ENCODE results near the gene SMIM45.

The SMIM45 gene

DNA sequence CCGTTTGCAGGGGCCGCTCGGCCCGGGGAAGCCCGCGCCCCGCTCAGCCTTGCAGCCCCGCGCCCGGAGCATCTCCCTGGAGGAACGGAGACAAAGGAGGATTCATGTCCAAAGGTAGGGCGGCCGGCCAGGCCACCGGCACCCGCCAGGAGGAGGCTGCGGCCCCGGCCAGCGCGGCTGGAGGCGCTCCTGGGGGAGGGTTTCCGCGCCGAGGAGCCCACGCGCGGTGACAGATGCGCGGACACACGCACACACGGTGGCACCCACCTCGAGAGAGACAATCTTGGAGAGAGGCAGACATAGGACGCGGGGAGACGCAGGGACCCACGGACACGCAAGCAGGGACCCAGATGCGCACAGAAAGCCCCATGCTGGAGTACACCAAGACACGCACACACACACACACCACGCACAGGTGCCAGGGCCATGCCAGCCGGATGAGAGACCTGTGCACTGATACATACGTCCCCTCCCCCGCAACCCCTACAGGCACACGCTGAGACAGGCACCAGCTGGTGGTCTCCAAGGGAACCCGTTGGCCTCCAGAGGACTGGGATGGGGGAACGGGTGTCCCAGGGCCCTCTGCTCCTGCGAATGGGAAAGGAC, 25.1 kb downstream of the SMIM45 start:
- Histone ChIP-seq H2AFZ (ENCODE audit: low read length) (no peak overlapping the region), H3K9ac (ENCODE audit: extremely low read depth, insufficient read length, low read length) (peak overlapping the region; percentile 59), H4K20me1 (ENCODE audit: control insufficient read depth, insufficient read depth, insufficient read length) (no peaks in the 10 kb centered on the region), H3K27me3 (ENCODE audit: insufficient read depth, low read length) (peaks cover 18% of the 10 kb centered on the region), H4K8ac (replicated peaks; ENCODE audit: insufficient read length, low read depth, low read length) (no peak overlapping the region), H3T11ph (ENCODE audit: low read length) (no peak overlapping the region), H4K91ac (ENCODE audit: insufficient read length, low read depth, low read length) (no peak overlapping the region), H3K4ac (ENCODE audit: low read depth, low read length) (no peak overlapping the region), H3K23me2 (ENCODE audit: insufficient read length, low read depth, low read length, poor library complexity, severe bottlenecking) (peaks cover 11% of the 10 kb centered on the region), H3K18ac (ENCODE audit: insufficient read length, low read depth, low read length) (peak overlapping the region; percentile 85), H4K5ac (ENCODE audit: insufficient read length, low read depth, low read length) (no peak overlapping the region), H2BK12ac (ENCODE audit: insufficient read length, low read depth, low read length) (no peak overlapping the region), H3K23ac (ENCODE audit: insufficient read length, low read depth, low read length) (no peak overlapping the region), H3K4me2 (ENCODE audit: insufficient read depth, insufficient read length, low read length) (peak overlapping the region; percentile 87), H3K79me1 (ENCODE audit: insufficient read depth, low read depth, low read length, poor library complexity, severe bottlenecking) (no peaks in the 10 kb centered on the region), H3K79me2 (ENCODE audit: insufficient read depth, low read length) (no peaks in the 10 kb centered on the region), H3K27ac (ENCODE audit: insufficient read length, low read depth, low read length) (no peak overlapping the region), H2BK15ac (ENCODE audit: low read depth, low read length) (no peak overlapping the region), H2BK20ac (ENCODE audit: low read depth, low read length, poor library complexity, severe bottlenecking) (no peak overlapping the region), H2BK5ac (ENCODE audit: insufficient read length, low read length) (no peak overlapping the region), H2BK120ac (ENCODE audit: low read depth, low read length, poor library complexity, severe bottlenecking) (no peak overlapping the region), H3K14ac (ENCODE audit: insufficient read depth, low read length) (peak overlapping the region; percentile 66), H3K4me1 (ENCODE audit: insufficient read depth, low read length) (peaks cover 4% of the 10 kb centered on the region), H2AK5ac (ENCODE audit: insufficient read length, low read length) (no peak overlapping the region), H3K56ac (ENCODE audit: insufficient read length, low read depth, low read length) (no peak overlapping the region), H3K9me3 (ENCODE audit: control insufficient read depth, low read depth, low read length) (no peaks in the 10 kb centered on the region)
- TF ChIP-seq, protein P1, sequence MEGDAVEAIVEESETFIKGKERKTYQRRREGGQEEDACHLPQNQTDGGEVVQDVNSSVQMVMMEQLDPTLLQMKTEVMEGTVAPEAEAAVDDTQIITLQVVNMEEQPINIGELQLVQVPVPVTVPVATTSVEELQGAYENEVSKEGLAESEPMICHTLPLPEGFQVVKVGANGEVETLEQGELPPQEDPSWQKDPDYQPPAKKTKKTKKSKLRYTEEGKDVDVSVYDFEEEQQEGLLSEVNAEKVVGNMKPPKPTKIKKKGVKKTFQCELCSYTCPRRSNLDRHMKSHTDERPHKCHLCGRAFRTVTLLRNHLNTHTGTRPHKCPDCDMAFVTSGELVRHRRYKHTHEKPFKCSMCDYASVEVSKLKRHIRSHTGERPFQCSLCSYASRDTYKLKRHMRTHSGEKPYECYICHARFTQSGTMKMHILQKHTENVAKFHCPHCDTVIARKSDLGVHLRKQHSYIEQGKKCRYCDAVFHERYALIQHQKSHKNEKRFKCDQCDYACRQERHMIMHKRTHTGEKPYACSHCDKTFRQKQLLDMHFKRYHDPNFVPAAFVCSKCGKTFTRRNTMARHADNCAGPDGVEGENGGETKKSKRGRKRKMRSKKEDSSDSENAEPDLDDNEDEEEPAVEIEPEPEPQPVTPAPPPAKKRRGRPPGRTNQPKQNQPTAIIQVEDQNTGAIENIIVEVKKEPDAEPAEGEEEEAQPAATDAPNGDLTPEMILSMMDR (conservative IDR thresholded peaks at IDR 0.05) = no peak
- peaks cover 3 to 7% (median 7%) of the 10 kb centered on the region in 3 experiments; a peak in 6 of 7 replicates for H3K36me3 Mint-ChIP-seq (ENCODE audit: insufficient read depth in 1 of 3, low read depth in 3 of 3)
- DNase-seq = no peak
- no peaks in the 10 kb centered on the region; a peak in 2 of 5 replicates for H3K9me3 Mint-ChIP-seq
- no peak overlapping the region for H3K27ac Mint-ChIP-seq
- H3K27me3 Mint-ChIP-seq (ENCODE audit: low read depth) = peaks cover 68% of the 10 kb centered on the region
- no CpG with 5 or more reads among the region's 46 CpGs for WGBS (ENCODE audit: extremely low coverage, insufficient read length, low lambda C conversion rate)
- H3K4me3 Mint-ChIP-seq = peak overlapping the region; percentile 65 to 81
- peaks cover 25 to 26% of the 10 kb centered on the region in 2 experiments for H3K4me1 Mint-ChIP-seq
